Stimulated activated CD4-positive, alpha-beta T cell treated with anti-CD3 and anti-CD28 coated beads, TNF-alpha, amount 100 ng/mL, for 24 hours (primary cell): ENCODE results near the gene FBXO17.
A peak's percentile ranks its signal among the peaks of the same experiment; 100 is the strongest.
"Not testable (repeated sequence)": the region's sequence is repeated elsewhere in the genome, so short reads cannot be mapped to it uniquely, and the experiment has no call there.

Experiments used
- DNase-seq, 3 experiments: peaks; one replicate each; pipeline ENCODE4 v3.0.0-alpha.2; 2020; ENCODE audit warnings: low read depth in 3 of 3

FBXO17 gene

DNA sequence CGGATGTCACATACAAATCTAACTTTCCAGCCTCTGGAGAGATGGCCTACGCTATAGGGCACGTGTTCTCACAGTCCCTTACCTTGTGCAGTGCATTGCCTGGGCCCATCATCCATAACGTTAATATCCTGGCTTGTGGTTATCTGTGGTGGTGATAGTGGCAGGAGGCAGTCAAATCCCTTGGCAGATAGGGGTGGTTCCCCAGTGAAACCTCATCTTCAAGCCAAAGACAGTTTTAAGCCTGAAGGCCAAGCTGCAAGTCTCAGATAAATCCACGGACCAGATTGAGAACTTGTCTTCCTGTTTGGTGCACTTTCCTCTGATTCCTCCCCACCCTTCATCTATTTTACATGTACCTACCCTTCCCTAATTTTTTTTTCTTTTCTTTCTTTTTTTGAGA is 4.3 kb upstream of the FBXO17 start:
- no peak for DNase-seq

DNA sequence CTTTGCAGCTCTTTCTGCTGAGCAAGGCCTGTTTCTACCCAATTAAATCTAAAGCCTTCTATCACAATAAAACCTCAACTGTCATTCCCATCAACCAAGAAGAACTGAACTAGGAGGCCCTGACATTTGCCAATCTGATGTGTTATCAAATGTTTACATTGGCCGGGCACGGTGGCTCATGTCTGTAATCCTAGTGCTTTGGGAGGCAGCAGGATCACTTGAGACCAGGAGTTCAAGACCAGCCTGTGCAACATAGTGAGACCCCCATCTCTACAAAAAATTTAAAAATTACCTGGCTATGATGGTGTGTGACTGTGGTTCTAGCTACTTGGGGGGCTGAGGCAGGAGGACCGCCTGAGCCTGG is 2.8 kb upstream of the FBXO17 start:
- DNase-seq: no peak

DNA sequence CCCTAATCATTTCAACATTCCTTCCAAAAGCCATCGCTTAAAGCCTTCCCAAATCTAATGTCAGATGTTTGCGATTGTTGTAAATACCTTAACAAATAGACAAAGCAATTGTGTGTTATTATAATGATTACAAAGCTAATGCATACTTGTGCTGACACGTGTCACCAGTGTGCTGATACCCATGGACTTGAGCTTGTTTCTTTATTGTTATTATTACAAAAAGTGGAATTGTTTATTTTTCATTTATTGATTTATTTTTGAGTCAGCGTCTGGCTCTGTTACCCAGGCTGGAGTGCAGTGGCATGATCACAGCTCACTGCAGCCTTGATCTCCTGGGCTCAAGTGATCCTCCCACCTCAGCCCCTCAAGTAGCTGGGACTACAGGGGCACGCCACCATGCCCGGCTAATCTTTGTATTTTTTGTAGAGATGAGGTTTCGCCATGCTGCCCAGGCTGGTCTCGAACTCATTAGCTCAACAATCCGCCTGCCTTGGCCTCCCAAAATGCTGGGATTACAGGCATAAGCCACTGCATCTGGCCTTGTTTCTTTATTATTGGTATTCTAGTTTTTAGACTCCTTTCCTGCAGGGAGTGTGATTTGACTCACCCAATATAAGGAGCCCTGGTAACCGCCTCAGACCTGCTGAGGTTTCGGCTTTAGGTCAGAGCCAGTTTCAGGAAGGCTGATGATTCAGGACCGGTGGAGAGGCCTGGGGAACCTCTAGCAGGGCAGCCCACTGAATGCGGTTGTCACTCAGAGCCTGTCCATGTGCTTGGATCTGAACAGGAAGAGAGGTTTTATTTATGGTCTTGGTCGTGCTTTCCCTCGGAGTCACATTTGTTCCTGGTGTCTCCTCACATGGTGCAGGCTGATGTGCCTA is 2.1 kb upstream of the FBXO17 start:
- DNase-seq: peak; percentile 10 to 70 (median 11)

DNA sequence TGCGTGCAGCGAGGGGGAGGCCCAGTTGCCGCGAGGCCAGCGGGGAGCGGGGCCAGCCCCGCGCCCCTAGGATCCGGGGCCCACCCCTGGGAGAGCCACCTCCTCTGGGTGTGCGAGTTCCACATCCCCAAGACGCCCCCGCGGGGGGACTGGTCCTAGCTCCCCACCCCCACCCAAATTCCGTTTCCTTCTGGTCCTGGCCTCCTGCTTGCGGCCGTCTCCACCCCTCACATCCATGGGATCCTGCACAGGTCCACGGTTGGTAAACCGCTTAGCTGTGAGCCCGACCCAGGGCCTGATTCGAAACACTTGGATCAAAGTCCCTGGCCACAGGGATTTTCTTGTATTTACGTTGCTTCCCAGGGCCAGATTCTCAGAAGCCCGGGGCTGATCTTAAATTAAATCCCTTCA is 324 bp upstream of the FBXO17 start:
- DNase-seq: no peak

DNA sequence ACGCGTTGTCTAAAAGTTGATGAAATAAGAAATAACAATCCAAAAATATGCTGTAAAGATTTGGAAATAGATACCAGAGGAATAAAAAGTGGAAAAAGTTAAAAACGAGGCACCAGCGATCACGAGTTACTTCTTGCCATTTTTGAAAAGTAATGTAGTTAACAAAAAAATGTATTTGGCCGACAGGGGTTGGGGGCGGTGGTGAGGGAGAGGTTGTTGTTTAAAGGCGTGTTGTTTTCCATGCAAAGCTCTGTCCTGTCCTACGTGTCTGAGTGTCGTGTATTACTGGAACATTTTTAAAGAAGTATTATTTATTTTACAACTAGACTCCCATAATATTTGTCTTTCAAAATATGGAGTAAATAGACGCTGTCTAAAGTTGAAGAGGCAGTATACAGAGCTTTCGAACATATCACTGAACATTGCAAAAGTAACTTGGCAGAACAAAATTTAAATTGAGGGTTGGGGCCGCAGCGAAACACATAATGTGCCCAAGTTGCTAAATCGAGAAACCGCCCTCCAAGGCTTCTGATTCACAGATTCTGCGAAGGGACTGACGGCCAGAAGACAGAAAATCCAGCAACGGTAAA is 823 bp downstream of the FBXO17 start:
- DNase-seq: no peak

DNA sequence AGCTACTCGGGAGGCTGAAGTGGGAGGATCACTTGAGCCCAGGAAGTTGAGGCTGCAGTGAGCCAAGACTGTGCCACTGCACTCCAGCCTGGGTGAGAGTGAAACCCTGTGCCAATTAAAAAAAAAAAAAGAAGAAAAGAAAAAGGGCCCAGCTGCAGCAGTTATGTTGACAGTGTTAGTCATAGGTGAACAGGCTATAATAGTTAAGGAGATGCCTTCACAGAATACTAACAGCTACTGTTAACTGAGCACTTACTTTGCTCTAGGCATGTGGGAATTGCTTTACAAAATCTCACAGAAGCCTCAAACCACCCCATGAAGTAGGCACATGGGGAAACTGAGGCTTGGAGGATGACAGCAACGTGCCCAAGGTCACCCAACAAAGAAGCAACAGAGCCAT is 3.9 kb downstream of the FBXO17 start:
- no peak for DNase-seq

DNA sequence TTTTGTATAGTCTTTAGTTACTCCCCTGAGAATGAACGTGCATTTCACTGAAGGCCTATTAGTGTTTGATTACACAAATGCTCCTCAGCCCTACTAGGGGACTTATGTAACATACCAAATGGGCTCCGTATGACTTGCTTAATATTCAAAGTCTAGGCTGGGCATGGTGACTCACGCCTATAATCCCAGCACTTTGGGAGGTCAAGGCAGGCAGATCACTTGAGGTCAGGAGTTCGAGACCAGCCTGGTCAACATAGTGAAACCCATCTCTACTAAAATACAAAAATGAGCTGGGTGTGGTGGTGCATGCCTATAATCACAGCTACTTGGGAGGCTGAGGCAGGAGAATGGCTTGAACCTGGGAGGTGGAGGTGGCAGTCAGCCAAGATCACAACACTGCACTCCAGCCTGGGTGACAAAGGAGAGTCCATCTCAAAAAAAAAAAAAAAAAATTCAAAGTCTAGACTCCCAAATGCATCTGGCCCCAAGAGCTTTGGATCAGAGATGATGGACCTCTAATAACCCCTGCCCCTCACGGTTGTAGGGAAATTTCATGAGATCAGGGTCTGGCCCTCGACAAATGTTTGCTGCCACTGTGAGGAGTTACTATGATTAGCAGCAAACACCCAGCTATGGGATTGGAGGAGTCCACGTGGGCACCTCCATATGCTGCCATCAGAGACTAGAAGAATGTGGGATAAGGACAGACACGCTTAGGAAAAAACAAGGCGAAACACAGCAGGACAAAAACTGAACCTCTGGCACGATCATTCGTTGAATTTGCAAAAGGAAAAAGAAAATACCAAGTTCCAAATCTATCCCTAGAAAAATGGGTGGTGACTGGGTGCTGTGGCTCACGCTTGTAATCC is 4.6 kb downstream of the FBXO17 start:
- no peak for DNase-seq

DNA sequence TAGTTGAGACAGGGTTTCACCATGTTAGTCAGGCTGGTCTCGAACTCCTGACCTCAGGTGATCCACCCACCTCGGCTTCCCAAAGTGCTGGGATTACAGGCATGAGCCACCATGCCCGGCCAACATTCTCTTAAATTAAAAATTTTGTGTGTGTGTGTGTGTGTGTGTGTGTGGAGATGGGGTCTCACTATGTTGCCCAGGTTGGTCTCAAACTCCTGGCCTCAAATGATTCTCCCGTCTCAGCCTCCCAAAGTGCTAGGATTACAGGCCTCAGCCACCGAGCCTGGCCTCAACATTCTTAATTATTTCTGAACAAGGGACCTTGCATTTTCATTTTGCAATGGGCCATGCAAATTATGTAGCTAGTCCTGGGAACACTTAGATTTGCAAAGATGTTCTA is 9.4 kb downstream of the FBXO17 start:
- DNase-seq: not testable (repeated sequence)

DNA sequence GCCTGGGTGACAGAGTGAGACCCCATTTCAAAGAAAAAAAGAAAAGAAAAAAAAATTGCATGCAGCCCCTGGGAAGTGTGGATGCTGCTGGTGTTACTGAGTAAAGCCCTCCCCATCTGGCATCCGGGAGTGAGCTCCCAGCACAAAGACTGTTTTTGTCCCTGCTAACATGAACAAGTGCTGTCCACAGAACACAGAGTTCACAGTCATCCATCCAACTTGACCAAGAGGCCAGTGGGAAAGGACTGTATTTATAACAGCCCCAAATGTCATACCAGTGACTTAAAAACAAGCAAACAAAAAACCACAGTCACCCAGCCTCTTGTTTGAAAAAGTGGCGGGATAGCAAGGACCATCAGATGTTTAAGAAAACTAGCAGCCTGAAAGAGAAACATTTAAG is 10.8 kb downstream of the FBXO17 start:
- DNase-seq: no peak

DNA sequence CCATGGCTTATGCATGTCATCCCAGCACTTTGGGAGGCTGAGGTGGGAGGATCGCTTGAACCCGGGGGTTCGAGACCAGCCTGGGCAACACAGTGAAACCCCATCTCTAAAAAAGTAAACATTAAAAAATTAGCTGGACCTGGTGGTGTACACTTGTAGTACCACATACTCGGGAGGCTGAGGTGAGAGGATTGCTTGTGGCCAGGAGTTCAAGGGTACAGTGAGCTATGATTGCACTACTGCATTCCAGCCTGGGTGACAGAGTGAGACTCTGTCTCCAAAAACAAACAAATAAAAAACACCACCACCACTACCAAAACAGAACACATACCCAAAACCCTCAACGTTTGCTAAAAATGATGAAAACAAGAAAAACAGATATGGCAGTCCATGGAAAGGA is 15.9 kb downstream of the FBXO17 start:
- DNase-seq: no peak

DNA sequence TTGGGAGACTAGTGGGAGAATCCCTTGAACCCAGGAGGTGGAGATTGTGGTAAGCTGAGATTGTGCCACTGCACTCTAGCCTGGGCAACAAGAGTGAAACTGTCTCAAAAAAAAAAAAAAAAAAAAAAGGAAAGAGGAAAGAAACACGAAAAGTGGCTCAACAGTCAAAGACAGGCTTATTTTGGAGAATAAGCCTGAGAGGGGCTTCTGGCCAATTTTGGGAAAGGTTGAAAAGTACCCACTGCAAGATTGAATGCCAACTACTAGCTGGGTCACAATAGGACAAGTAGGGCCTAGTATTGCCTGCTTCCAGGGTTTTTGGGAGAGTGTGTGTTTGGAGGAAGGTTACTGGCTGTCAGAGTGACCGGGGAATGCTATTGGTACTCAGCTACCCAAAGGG is 17.2 kb downstream of the FBXO17 start:
- no peak for DNase-seq

DNA sequence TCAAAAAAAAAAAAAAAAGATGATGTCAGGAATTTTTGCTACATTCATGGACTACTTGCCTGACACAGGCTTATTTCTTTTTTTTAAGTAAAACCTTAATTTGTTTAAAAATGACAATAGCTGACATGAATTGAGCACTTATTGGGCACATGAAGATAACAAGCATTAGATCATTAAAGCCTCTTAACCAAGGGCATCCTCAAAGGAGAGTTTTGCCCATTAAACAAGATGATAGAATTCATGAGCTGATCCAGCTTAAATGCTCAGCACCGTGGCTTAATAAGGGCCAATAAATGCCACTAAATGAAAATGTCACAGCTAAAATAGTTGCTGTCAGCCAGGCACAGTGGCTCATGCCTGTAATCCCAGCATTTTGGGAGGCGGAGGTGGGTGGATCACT is 19.3 kb downstream of the FBXO17 start:
- no peak for DNase-seq

DNA sequence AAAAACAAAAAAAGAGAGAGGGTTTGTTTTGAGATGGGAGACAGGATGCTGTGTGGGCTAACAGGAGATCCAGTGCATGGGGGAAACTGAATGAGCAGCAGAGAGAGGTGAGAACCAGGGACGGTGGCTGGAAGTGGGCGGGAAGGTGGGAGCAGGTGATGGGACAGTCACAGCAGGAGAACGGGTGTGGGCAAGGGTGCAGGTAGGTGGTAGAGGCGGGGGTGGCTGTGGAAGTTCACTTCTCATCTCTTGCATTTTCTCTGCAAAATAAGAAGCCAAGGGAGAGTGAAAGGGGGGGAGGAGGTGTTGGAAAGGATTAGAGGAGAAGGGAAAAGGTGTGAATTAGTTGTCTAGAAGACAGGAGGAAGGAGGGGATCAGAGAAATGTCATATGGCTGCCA is 21.9 kb downstream of the FBXO17 start:
- no peak for DNase-seq

DNA sequence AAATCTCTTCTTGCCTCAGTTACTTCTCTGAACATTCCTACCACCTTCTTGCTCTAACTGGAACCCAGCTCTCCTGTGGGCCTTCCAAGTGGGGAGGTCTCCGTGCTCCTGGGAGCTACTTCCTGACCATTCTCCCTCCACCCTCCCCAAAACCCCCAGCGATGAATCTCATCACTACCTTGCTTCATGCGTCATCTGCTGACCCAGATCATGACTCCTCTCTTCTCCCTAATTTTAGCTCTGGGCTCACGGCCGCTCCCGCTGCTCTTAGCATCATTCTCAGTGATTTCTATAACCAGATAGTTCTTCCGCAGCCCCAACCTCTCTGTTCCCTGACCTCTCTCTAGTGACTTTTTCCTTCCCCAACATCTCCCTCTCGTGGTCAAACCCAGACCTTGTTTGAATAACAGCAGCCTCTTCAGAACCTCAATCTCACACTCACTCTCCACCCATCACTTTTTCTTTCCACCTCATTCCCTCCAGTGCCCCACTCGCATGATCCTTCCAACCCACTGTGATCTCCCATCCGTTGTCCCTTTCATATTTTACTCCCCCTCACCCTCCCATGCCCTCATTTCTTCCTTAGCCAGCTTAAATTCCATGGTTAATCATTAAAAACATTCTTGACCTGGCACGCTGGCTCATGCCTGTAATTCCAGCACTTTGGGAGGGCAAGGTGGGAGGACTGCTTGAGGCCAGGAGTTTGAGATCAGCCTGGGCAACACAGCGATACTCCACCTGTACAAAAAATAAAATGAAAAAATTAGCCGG is 23.0 kb downstream of the FBXO17 start:
- no peak for DNase-seq

DNA sequence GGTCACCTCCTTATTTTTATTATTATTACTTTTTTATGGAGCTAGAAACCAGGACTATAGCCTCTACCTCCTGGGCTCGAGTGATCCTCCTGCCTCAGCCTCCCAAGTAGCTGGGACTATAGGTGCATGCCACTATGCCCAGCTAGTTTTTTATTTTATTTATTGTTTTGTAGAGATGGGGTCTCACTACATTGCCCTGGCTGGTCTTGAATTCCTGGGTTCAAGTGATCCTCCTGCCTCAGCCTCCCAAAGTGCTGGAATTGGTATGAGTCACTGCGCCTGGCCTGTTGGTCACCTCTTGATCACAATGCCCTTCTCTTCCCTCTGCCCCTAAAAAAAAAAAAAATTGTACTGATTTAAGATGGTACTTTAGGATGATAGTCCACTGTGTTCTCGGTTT is 24.4 kb downstream of the FBXO17 start:
- DNase-seq: no peak

DNA sequence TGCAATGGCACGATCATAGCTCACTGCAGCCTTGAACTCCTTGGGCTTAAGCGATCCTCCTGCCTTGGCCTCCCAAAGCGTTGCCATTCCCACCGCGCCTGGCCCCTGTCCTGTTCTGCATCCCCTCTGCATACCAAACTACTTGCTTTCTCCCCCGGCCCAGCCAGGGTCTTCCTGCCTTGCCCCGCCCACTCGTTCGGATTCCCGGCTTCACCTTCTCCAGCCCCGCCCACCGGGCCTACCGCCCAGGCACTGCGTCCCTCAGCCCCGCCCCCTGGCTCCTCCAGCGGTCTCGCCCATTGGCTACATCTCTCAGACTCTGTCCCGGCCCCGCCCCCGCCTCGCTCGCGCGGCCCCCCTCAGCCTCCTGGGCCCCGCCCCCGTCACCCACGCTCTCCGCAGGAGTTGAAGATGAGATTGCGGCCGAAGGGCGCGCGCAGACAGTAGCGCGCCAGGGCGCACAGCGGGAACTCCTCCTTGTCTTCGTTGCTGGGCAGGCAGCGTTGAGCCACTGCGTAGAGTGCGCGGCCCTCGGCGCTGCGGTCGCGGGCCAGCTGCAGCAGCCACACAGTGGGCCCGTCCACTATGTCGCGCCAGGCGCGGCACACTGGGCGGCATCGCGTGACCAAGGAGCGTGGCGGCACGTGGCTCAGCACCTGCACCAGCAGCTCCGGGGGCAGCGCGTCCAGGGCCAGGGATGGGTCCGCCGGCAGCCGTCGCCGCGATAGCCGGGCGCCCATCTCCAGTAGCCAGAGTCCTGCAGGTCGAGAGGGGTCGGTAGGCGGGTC is 25.8 kb downstream of the FBXO17 start:
- peak; percentile 64 to 89 (median 69) for DNase-seq

DNA sequence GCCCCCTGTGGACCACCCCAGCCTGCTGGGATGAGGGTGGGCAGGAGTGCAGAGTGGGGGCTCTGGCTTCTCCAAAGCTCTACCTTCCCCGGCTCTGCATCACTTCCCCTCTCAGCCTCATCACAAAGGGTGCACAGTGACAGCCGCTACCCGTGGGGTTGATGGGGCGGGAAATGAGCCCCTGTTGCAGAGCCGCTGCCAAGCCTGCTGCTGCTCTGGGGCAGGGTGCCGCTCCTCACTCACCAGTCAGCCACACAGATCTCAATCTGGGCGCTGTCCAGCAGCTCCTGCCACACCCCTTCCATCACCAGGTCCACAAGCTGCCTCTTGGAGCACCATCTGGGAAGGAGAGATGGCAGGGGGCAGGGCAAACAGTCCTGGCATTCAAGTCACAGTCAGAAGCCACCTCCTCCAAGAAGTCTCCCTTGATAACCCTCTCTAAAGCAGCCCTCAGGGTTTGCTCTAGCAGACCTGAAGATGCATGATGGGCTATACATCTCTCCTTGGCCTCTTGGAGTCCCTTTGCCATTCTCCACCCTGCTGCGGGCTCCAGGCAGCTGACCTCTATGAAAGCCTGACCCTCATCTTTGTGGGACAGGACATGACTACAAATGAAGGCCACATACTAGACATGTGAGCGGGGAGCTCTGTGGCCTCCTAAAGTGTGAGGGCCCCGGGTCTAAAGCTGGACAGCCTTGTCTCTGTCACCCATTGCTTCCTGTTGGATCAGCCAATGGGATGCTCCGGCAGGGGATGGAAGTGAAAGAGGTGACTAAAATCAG is 29.1 kb downstream of the FBXO17 start:
- DNase-seq: no peak

DNA sequence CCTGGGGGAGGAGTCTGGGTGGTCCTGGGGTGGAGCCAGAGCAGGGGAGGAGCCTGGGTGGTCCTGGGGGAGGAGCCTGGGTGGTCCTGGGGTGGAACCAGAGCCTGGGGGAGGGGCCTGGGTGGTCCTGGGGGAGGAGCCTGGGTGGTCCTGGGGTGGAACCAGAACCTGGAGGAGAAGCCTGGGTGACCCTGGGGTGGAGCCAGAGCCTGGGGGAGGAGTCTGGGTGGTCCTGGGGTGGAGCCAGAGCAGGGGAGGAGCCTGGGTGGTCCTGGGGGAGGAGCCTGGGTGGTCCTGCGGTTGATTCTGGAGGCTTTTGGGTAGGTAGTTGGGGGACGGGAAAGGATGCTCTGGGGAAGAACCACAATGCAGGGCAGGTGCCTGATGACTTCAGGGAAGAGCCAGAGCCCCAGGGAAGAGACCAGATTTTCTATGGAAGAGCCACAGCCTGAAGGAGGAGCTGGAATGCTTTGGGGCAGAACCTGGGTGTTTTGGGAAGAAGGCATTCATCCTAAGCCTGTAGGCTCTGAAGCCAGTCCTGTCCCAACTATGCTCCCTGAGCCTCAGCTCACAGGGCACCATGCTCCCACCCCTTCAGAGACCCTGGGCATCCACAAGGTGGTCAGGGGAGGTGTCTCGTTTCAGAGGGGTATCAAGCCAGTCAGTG is 29.8 kb downstream of the FBXO17 start:
- no peak for DNase-seq

DNA sequence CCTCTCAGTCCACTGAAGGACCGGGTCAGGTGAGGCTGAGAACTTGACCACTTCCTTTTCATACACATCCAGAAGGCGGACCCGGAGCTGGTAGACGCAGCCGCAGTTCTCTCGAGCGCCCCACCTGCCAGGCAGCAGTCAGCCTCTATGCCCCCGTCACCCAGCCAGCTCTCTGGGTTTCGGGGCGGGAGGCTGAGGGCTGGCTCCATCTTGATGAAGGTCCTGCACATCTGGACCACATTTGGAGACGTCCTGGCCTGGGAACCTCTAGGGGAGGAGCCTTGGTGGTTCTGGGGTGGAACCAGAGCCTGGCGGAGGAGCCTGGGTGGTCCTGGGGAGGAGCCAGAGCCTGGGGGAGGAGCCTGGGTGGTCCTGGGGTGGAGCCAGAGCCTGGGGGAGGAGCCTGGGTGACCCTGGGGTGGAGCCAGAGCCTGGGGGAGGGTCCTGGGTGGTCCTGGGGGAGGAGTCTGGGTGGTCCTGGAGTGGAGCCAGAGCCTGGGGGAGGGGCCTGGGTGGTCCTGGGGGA is 30.5 kb downstream of the FBXO17 start:
- no peak for DNase-seq
